Neural cell (in vitro differentiated cells): ENCODE data around the gene PNPLA7. TPM values are rescaled to one million over a fixed set of nuclear protein-coding genes. Genes with fewer than 3 reads are reported as not detected.
"Not testable (repeated sequence)": the region's sequence is repeated elsewhere in the genome, so short reads cannot be mapped to it uniquely, and the experiment has no call there.

Experiments
- H2AFZ ChIP-seq: fragments of 200-600, 300-800 bp; sonication (generic), shearing (Covaris generic); 2 replicates; pipeline ENCODE4 v1.6.0; 2014; ENCODE audit warnings: low read depth, mild to moderate bottlenecking, antibody characterized with exemption, low read length, moderate library complexity
- H3F3A ChIP-seq: fragments of 200-600 bp; shearing (Covaris generic); 2 replicates; pipeline ENCODE4 v1.6.1; 2016; ENCODE audit warnings: mild to moderate bottlenecking, moderate library complexity, mixed read lengths, antibody characterized with exemption, low read length; ENCODE audit not compliant: insufficient read depth, poor library complexity, severe bottlenecking
- H3K27ac ChIP-seq: fragments of 200-600, 300-800 bp; sonication (generic), shearing (Covaris generic); 2 replicates; pipeline ENCODE4 v1.5.1; 2014; ENCODE audit warnings: mild to moderate bottlenecking, low read length, moderate library complexity
- H3K27me3 ChIP-seq: fragments of 300-800, 200-600 bp; sonication (generic), shearing (Covaris generic); 2 replicates; pipeline ENCODE4 v1.6.0; 2014; ENCODE audit warnings: mild to moderate bottlenecking, low read depth, low read length, moderate library complexity; ENCODE audit not compliant: insufficient read depth
- H3K36me3 ChIP-seq: fragments of 300-800, 200-600 bp; sonication (generic), shearing (Covaris generic); 2 replicates; pipeline ENCODE4 v1.5.1; 2014; ENCODE audit warnings: mild to moderate bottlenecking, antibody characterized with exemption, low read length, moderate library complexity; ENCODE audit not compliant: insufficient read depth
- H3K4me2 ChIP-seq: fragments of 300-800, 200-600 bp; sonication (generic), shearing (Covaris generic); 2 replicates; pipeline ENCODE4 v1.6.0; 2014; ENCODE audit warnings: mild to moderate bottlenecking, low read length
- H3K4me3 ChIP-seq: fragments of 300-800, 200-600 bp; sonication (generic), shearing (Covaris generic); 2 replicates; pipeline ENCODE4 v1.5.1; 2014; ENCODE audit warnings: mild to moderate bottlenecking, low read length, moderate library complexity
- H3K79me2 ChIP-seq: fragments of 200-600 bp; shearing (Covaris generic); replicated peaks from 2 replicates; pipeline ENCODE4 v1.6.0; 2014; ENCODE audit warnings: mild to moderate bottlenecking, low read length, moderate library complexity; ENCODE audit not compliant: insufficient read depth
- H3K9ac ChIP-seq: fragments of 300-800, 200-600 bp; sonication (generic), shearing (Covaris generic); 2 replicates; pipeline ENCODE4 v1.6.1; 2016; ENCODE audit warnings: mild to moderate bottlenecking, low read length, mixed read lengths
- H3K9me2 ChIP-seq: fragments of 200-600 bp; shearing (Covaris generic); 2 replicates; pipeline ENCODE4 v1.6.1; 2016; ENCODE audit warnings: mild to moderate bottlenecking, low read length, mixed read lengths; ENCODE audit not compliant: insufficient read depth
- H3K9me3 ChIP-seq: fragments of 200-600, 300-800 bp; sonication (generic), shearing (Covaris generic); 2 replicates; pipeline ENCODE4 v1.6.1; 2016; ENCODE audit warnings: mild to moderate bottlenecking, mixed run types, low read length, moderate library complexity, mixed read lengths
- H4K20me1 ChIP-seq: fragments of 200-600 bp; shearing (Covaris generic); 2 replicates; pipeline ENCODE4 v1.6.1; 2016; ENCODE audit warnings: mild to moderate bottlenecking, mixed run types; ENCODE audit not compliant: insufficient read depth
- CTCF ChIP-seq: fragments of 450-650 bp; IDR thresholded peaks from 2 replicates; pipeline ENCODE4 v1.5.1; 2014; ENCODE audit warnings: antibody characterized with exemption, mild to moderate bottlenecking, moderate library complexity; ENCODE audit not compliant: poor library complexity, severe bottlenecking
- EP300 ChIP-seq: fragments of 450-650 bp; conservative IDR thresholded peaks from 2 replicates; pipeline ENCODE4 v1.6.1; 2014; ENCODE audit warnings: antibody characterized with exemption, mild to moderate bottlenecking, moderate library complexity; ENCODE audit not compliant: poor library complexity, severe bottlenecking
- EZH2 ChIP-seq: fragments of 200-600, 300-800 bp; shearing (Covaris generic), sonication (generic); IDR thresholded peaks from 2 replicates; pipeline ENCODE4 v1.6.1; 2014; ENCODE audit warnings: antibody characterized with exemption, low read length, borderline replicate concordance, mild to moderate bottlenecking; ENCODE audit not compliant: insufficient read depth, poor library complexity, severe bottlenecking
- MXI1 ChIP-seq: fragments of 450-650 bp; conservative IDR thresholded peaks from 2 replicates; pipeline ENCODE4 v1.6.1; 2014; ENCODE audit warnings: antibody characterized with exemption, mild to moderate bottlenecking; ENCODE audit not compliant: poor library complexity, severe bottlenecking
- POLR2AphosphoS5 ChIP-seq: IDR thresholded peaks from 2 replicates; pipeline ENCODE4 v1.6.1; 2012
- RAD21 ChIP-seq: fragments of 450-650 bp; conservative IDR thresholded peaks from 2 replicates; pipeline ENCODE4 v1.6.1; 2014; ENCODE audit warnings: antibody characterized with exemption, mild to moderate bottlenecking, moderate library complexity
- REST ChIP-seq: IDR thresholded peaks from 2 replicates; pipeline ENCODE4 v1.6.1; 2012; ENCODE audit warnings: borderline replicate concordance
- SMC3 ChIP-seq: fragments of 450-650 bp; conservative IDR thresholded peaks from 2 replicates; pipeline ENCODE4 v1.6.1; 2014; ENCODE audit warnings: antibody characterized with exemption, mild to moderate bottlenecking, moderate library complexity; ENCODE audit not compliant: poor library complexity
- TAF1 ChIP-seq: IDR thresholded peaks from 2 replicates; pipeline ENCODE4 v1.6.1; 2012; ENCODE audit warnings: low read depth
- polyA plus RNA-seq: library from polyadenylated mRNA; depleted of rRNA; stranded (reverse); fragments of >200 nt; gene quantifications from 2 replicates; pipeline ENCODE4 v1.2.3, GENCODE V29; 2014

The PNPLA7 gene
- polyA plus RNA-seq, 1 donor from 2014 or later = 0.72 TPM

- H3K36me3 ChIP-seq = no peaks in the 10 kb centered on the region
- H3K4me3 ChIP-seq = no peak overlapping the region
- H3K79me2 ChIP-seq = no peaks in the 10 kb centered on the region
- H3K9me3 ChIP-seq = no peaks in the 10 kb centered on the region
- no peak for TF ChIP-seq TAF1
- no peak for TF ChIP-seq EZH2
- TF ChIP-seq REST = no peak
- TF ChIP-seq MXI1 = no peak
- TF ChIP-seq CTCF = no peak
- TF ChIP-seq RAD21 = no peak
- TF ChIP-seq POLR2AphosphoS5 = no peak
- TF ChIP-seq EP300 = no peak
- no peak for TF ChIP-seq SMC3
- no peak overlapping the region for H3K27ac ChIP-seq
- no peak overlapping the region for H3K9ac ChIP-seq
- no peaks in the 10 kb centered on the region for H3F3A ChIP-seq
- H4K20me1 ChIP-seq = no peaks in the 10 kb centered on the region
- H3K9me2 ChIP-seq = no peaks in the 10 kb centered on the region
- no peak overlapping the region for H2AFZ ChIP-seq
- no peaks in the 10 kb centered on the region for H3K27me3 ChIP-seq
- no peak overlapping the region for H3K4me2 ChIP-seq
Measured at GRCh38 chr9:137514691-137515337, 35.4 kb downstream of the PNPLA7 start.

GRCh38 chr9:137513801-137514570 is 36.2 kb downstream of the PNPLA7 start:
- H3K36me3 ChIP-seq, H3K9me2 ChIP-seq, H3F3A ChIP-seq, H3K4me3 ChIP-seq, H3K9ac ChIP-seq, H3K27ac ChIP-seq, H3K4me2 ChIP-seq, H3K79me2 ChIP-seq, H2AFZ ChIP-seq, H4K20me1 ChIP-seq, H3K27me3 ChIP-seq, H3K9me3 ChIP-seq: not testable (repeated sequence)

- H3K36me3 ChIP-seq, H3K27me3 ChIP-seq, H3K27ac ChIP-seq, H4K20me1 ChIP-seq, H2AFZ ChIP-seq, H3K9me2 ChIP-seq, H3K4me2 ChIP-seq, H3K79me2 ChIP-seq, H3K9ac ChIP-seq, H3K4me3 ChIP-seq, H3F3A ChIP-seq, H3K9me3 ChIP-seq: not testable (repeated sequence)
Measured at GRCh38 chr9:137513136-137513535, 37.1 kb downstream of the PNPLA7 start.
